Naive thymus-derived CD4-positive, alpha-beta T cell (primary cell): ENCODE measurements around the gene WARS2. TPM values are rescaled to one million over a fixed set of nuclear protein-coding genes. Genes with fewer than 3 reads are reported as not detected.

Experiments
- ATAC-seq: fragments of 150-1000 bp; cut with Tn5 transposase; 2 replicates; pipeline ENCODE4 v1.10.0; 2021; ENCODE audit warnings: mild to moderate bottlenecking, moderate library complexity
- CTCF ChIA-PET: fragments of 350-600 bp; sonication (Branson Sonifier 250); formaldehyde crosslinking; loops from one replicate; lab custom pipeline; 2021; ENCODE audit warnings: antibody characterized with exemption; lab: Charles Lee
- POLR2A ChIA-PET: fragments of 350-600 bp; sonication (Branson Sonifier 250); formaldehyde crosslinking; loops from one replicate; lab custom pipeline; 2021; ENCODE audit warnings: antibody characterized with exemption, inconsistent platforms; lab: Charles Lee
- DNase-seq, 9 donors: peaks; one replicate each; pipeline versions ENCODE4 v3.0.0 to v3.0.0-alpha.2; 2020 to 2022; ENCODE audit warnings: mixed read lengths in 1 of 9
- H3K27ac ChIP-seq: one replicate; pipeline ENCODE4 v1.7.0; 2013; ENCODE audit warnings: mild to moderate bottlenecking, low read depth, low read length, moderate library complexity
- H3K27me3 ChIP-seq, 2 donors: one replicate each; pipeline ENCODE4 v1.7.0; 2013; ENCODE audit warnings: low read length in 2 of 2, mild to moderate bottlenecking in 2 of 2, moderate library complexity in 2 of 2; ENCODE audit not compliant: control insufficient read depth in 2 of 2, insufficient read depth in 2 of 2
- H3K36me3 ChIP-seq, 3 experiments: 1 replicate in 2 of 3; 2 replicates in 1 of 3; pipeline ENCODE4 v1.7.0; 2013; ENCODE audit warnings: low read length in 3 of 3, mild to moderate bottlenecking in 3 of 3, moderate library complexity in 1 of 3; ENCODE audit not compliant: insufficient read depth in 3 of 3, control insufficient read depth in 2 of 3
- H3K4me1 ChIP-seq, 2 donors: one replicate each; pipeline ENCODE4 v1.7.0; 2013; ENCODE audit warnings: low read length in 2 of 2, mild to moderate bottlenecking in 2 of 2, moderate library complexity in 1 of 2; ENCODE audit not compliant: control insufficient read depth in 2 of 2, insufficient read depth in 2 of 2
- H3K4me3 ChIP-seq: 2 replicates; pipeline ENCODE4 v1.7.0; 2013; ENCODE audit warnings: mild to moderate bottlenecking, low read length
- H3K9me3 ChIP-seq, 3 experiments: 1 replicate in 2 of 3; 2 replicates in 1 of 3; pipeline ENCODE4 v1.7.0; 2013; ENCODE audit warnings: low read length in 3 of 3; ENCODE audit not compliant: control insufficient read depth in 2 of 3
- H3K27ac Mint-ChIP-seq, 9 donors: one replicate each; pipeline ENCODE4 v1.8.0; 2020 to 2022; ENCODE audit warnings: mixed read lengths in 9 of 9, mild to moderate bottlenecking in 8 of 9, moderate library complexity in 5 of 9, inconsistent platforms in 2 of 9
- H3K27me3 Mint-ChIP-seq, 5 donors: one replicate each; pipeline ENCODE4 v1.8.0; 2021 to 2022; ENCODE audit warnings: mixed read lengths in 5 of 5, mild to moderate bottlenecking in 1 of 5
- H3K36me3 Mint-ChIP-seq, 5 donors: one replicate each; pipeline ENCODE4 v1.8.0; 2020 to 2022; ENCODE audit warnings: mixed read lengths in 5 of 5, mild to moderate bottlenecking in 3 of 5, inconsistent platforms in 1 of 5
- H3K4me1 Mint-ChIP-seq, 7 donors: one replicate each; pipeline ENCODE4 v1.8.0; 2020 to 2022; ENCODE audit warnings: mixed read lengths in 7 of 7, mild to moderate bottlenecking in 3 of 7, inconsistent platforms in 1 of 7
- H3K4me3 Mint-ChIP-seq, 10 donors: one replicate each; pipeline ENCODE4 v1.8.0; 2020 to 2022; ENCODE audit warnings: mild to moderate bottlenecking in 10 of 10, mixed read lengths in 10 of 10, moderate library complexity in 6 of 10, inconsistent platforms in 2 of 10
- H3K9me3 Mint-ChIP-seq, 11 donors: one replicate each; pipeline ENCODE4 v1.8.0; 2020 to 2022; ENCODE audit warnings: mixed read lengths in 11 of 11, mild to moderate bottlenecking in 4 of 11, inconsistent platforms in 1 of 11, moderate library complexity in 1 of 11
- intact Hi-C, 2 donors: fragments of 100-400 bp; cut with micrococcal nuclease; formaldehyde crosslinking; loops; one replicate each; pipeline ENCODE4 v1.15.1; 2023
- polyA plus RNA-seq, 2 donors: library from polyadenylated mRNA; unstranded; fragments of 300-500 nt; fragmentation: Illumina TruSeq; gene quantifications; one replicate each; pipeline ENCODE4 v1.2.3, GENCODE V29; 2021
- total RNA-seq, 6 experiments: library from RNA in 5 of 6; stranded (reverse) in 5 of 6; gene quantifications; 1 replicate in 5 of 6; 2 replicates in 1 of 6; pipeline ENCODE4 v1.2.3 and lab custom pipeline; 2021 to 2026

Gene WARS2
- total and polyA plus RNA-seq, 7 experiments from 2014 or later: 8.6 to 27.1 (median 11.5) TPM

GRCh38 chr1:119084798-119085197 lies 55.7 kb downstream of the WARS2 start:
- Mint-ChIP-seq H3K27me3 (no peaks in the 10 kb centered on the region), H3K4me3 (peak overlapping the region in 1 of 10 donors; percentile 27), H3K9me3 (peaks cover 11 to 48% (median 18%) of the 10 kb centered on the region in 11 donors), H3K27ac (no peak overlapping the region), H3K36me3 (peaks cover 0 to 53% (median 43%) of the 10 kb centered on the region in 5 donors), H3K4me1 (peaks cover 0 to 10% (median 4%) of the 10 kb centered on the region in 7 donors)
- Histone ChIP-seq H3K27me3 (no peaks in the 10 kb centered on the region), H3K4me3 (no peak overlapping the region), H3K36me3 (no peaks in the 10 kb centered on the region), H3K9me3 (no peaks in the 10 kb centered on the region), H3K27ac (no peak overlapping the region), H3K4me1 (no peaks in the 10 kb centered on the region)
- ChIA-PET CTCF (no interaction called here), POLR2A (no interaction called here)
- ATAC-seq (no peak), DNase-seq (no peak)
- intact Hi-C loops: no loop called here

GRCh38 chr1:119083980-119084379 lies 56.5 kb downstream of the WARS2 start:
- Histone ChIP-seq H3K4me3 (no peak overlapping the region), H3K36me3 (no peaks in the 10 kb centered on the region), H3K9me3 (no peaks in the 10 kb centered on the region), H3K27me3 (no peaks in the 10 kb centered on the region), H3K4me1 (no peaks in the 10 kb centered on the region), H3K27ac (no peak overlapping the region)
- Mint-ChIP-seq H3K9me3 (peaks cover 8 to 48% (median 19%) of the 10 kb centered on the region in 11 donors), H3K27me3 (no peaks in the 10 kb centered on the region), H3K36me3 (peaks cover 0 to 53% (median 43%) of the 10 kb centered on the region in 5 donors), H3K27ac (no peak overlapping the region), H3K4me1 (peaks cover 0 to 10% (median 4%) of the 10 kb centered on the region in 7 donors), H3K4me3 (no peak overlapping the region)
- CTCF ChIA-PET: no interaction called here
- intact Hi-C loops: no loop called here
- POLR2A ChIA-PET: no interaction called here
- no peak for DNase-seq
- ATAC-seq: no peak

- DNase-seq (no peak), ATAC-seq (no peak)
- intact Hi-C loops: no loop called here
- no peaks in the 10 kb centered on the region for H3K27me3 ChIP-seq
- no peak overlapping the region for H3K27ac ChIP-seq
- H3K9me3 Mint-ChIP-seq: peaks cover 9 to 53% (median 20%) of the 10 kb centered on the region in 11 donors
- H3K4me1 ChIP-seq: no peaks in the 10 kb centered on the region
- ChIA-PET CTCF (no interaction called here), POLR2A (no interaction called here)
- H3K36me3 Mint-ChIP-seq: peaks cover 0 to 57% (median 48%) of the 10 kb centered on the region in 5 donors
- peaks cover 0 to 10% (median 4%) of the 10 kb centered on the region in 7 donors for H3K4me1 Mint-ChIP-seq
- H3K4me3 Mint-ChIP-seq: no peak overlapping the region
- H3K27ac Mint-ChIP-seq: no peak overlapping the region
- H3K9me3 ChIP-seq: no peaks in the 10 kb centered on the region
- H3K27me3 Mint-ChIP-seq: no peaks in the 10 kb centered on the region
- H3K36me3 ChIP-seq: no peaks in the 10 kb centered on the region
- no peak overlapping the region for H3K4me3 ChIP-seq
These were observed 57.0 kb downstream of the WARS2 start for GRCh38 chr1:119083479-119083878.

GRCh38 chr1:119081700-119082099 lies 58.8 kb downstream of the WARS2 start:
- Mint-ChIP-seq H3K9me3 (peaks cover 6 to 55% (median 15%) of the 10 kb centered on the region in 11 donors), H3K36me3 (peaks cover 0 to 54% (median 45%) of the 10 kb centered on the region in 5 donors), H3K4me3 (no peak overlapping the region), H3K4me1 (peaks cover 0 to 6% (median 0%) of the 10 kb centered on the region in 7 donors), H3K27ac (no peak overlapping the region), H3K27me3 (no peaks in the 10 kb centered on the region)
- ChIA-PET CTCF (no interaction called here), POLR2A (no interaction called here)
- no peak overlapping the region for H3K4me3 ChIP-seq
- H3K27ac ChIP-seq: no peak overlapping the region
- H3K27me3 ChIP-seq: no peaks in the 10 kb centered on the region
- H3K36me3 ChIP-seq: no peaks in the 10 kb centered on the region
- intact Hi-C loops: no loop called here
- no peaks in the 10 kb centered on the region for H3K4me1 ChIP-seq
- DNase-seq: no peak
- no peak for ATAC-seq
- no peaks in the 10 kb centered on the region for H3K9me3 ChIP-seq

GRCh38 chr1:119081267-119081666 lies 59.2 kb downstream of the WARS2 start:
- DNase-seq (no peak), ATAC-seq (no peak)
- Mint-ChIP-seq H3K9me3 (peaks cover 6 to 53% (median 14%) of the 10 kb centered on the region in 11 donors), H3K4me3 (no peak overlapping the region), H3K36me3 (peaks cover 0 to 57% (median 48%) of the 10 kb centered on the region in 5 donors), H3K27ac (no peak overlapping the region), H3K27me3 (no peaks in the 10 kb centered on the region), H3K4me1 (peaks cover 0 to 6% (median 0%) of the 10 kb centered on the region in 7 donors)
- Histone ChIP-seq H3K27ac (no peak overlapping the region), H3K27me3 (no peaks in the 10 kb centered on the region), H3K36me3 (no peaks in the 10 kb centered on the region), H3K4me1 (no peaks in the 10 kb centered on the region), H3K4me3 (no peak overlapping the region), H3K9me3 (no peaks in the 10 kb centered on the region)
- CTCF ChIA-PET: no interaction called here
- intact Hi-C loops: no loop called here
- POLR2A ChIA-PET: no interaction called here

- Mint-ChIP-seq H3K36me3 (peaks cover 0 to 57% (median 50%) of the 10 kb centered on the region in 5 donors), H3K4me1 (peaks cover 0 to 6% (median 0%) of the 10 kb centered on the region in 7 donors), H3K9me3 (peaks cover 5 to 46% (median 14%) of the 10 kb centered on the region in 11 donors), H3K27ac (no peak overlapping the region), H3K27me3 (no peaks in the 10 kb centered on the region), H3K4me3 (no peak overlapping the region)
- ChIA-PET POLR2A (no interaction called here), CTCF (no interaction called here)
- Histone ChIP-seq H3K4me1 (no peaks in the 10 kb centered on the region), H3K9me3 (no peaks in the 10 kb centered on the region), H3K4me3 (no peak overlapping the region), H3K27me3 (no peaks in the 10 kb centered on the region), H3K36me3 (no peaks in the 10 kb centered on the region), H3K27ac (no peak overlapping the region)
- intact Hi-C loops: no loop called here
- DNase-seq (no peak), ATAC-seq (no peak)
These were observed 59.9 kb downstream of the WARS2 start for GRCh38 chr1:119080586-119080985.

- no peak for ATAC-seq
- intact Hi-C loops: no loop called here
- Histone ChIP-seq H3K27ac (no peak overlapping the region), H3K27me3 (no peaks in the 10 kb centered on the region), H3K4me3 (no peak overlapping the region), H3K9me3 (no peaks in the 10 kb centered on the region), H3K36me3 (no peaks in the 10 kb centered on the region), H3K4me1 (no peaks in the 10 kb centered on the region)
- Mint-ChIP-seq H3K4me3 (no peak overlapping the region), H3K4me1 (peaks cover 0 to 3% (median 0%) of the 10 kb centered on the region in 7 donors), H3K9me3 (peaks cover 2 to 39% (median 12%) of the 10 kb centered on the region in 11 donors), H3K27ac (no peak overlapping the region), H3K27me3 (no peaks in the 10 kb centered on the region), H3K36me3 (peaks cover 0 to 52% (median 46%) of the 10 kb centered on the region in 5 donors)
- ChIA-PET CTCF (no interaction called here), POLR2A (no interaction called here)
- DNase-seq: no peak
These were observed 60.6 kb downstream of the WARS2 start for GRCh38 chr1:119079881-119080280.
